Esophagus muscularis mucosa (tissue), 3 donors: Measurements from ENCODE around the gene MAST4.

ENCODE experiments used
- CTCF ChIP-seq, 3 experiments: fragments of 200-600 bp in 2 of 3; fragments of 450-650 bp in 1 of 3; sonication (generic) in 2 of 3; IDR thresholded peaks; one replicate each; pipeline ENCODE4 v1.5.1; 2017 to 2019; ENCODE audit warnings: antibody characterized with exemption in 3 of 3, mild to moderate bottlenecking in 2 of 3, moderate library complexity in 1 of 3
- POLR2AphosphoS5 ChIP-seq, 2 donors: sonication (generic); formaldehyde crosslinking; IDR thresholded peaks; one replicate each; pipeline ENCODE4 v1.6.1; 2017; ENCODE audit warnings: antibody characterized with exemption in 2 of 2

- TF ChIP-seq CTCF (IDR thresholded peaks at IDR 0.05): no peak
- no peak for TF ChIP-seq POLR2AphosphoS5 (IDR thresholded peaks at IDR 0.05)
Observed at GRCh38 chr5:67133776-67134175, 537.6 kb downstream of the MAST4 start.
